HL-60/S4 treated with phorbol 12-myristate 13-acetate at 8.2 ng/mL for 4 days and 3 days (cell line): ENCODE results near the gene IL9.

Experiments
- in situ Hi-C: fragments of 300-500 bp; cut with MboI; formaldehyde crosslinking; loops from 2 replicates; pipeline ENCODE4 v1.15.0; 2022; ENCODE audit warnings: low sequenced_read_pairs

Gene IL9

DNA sequence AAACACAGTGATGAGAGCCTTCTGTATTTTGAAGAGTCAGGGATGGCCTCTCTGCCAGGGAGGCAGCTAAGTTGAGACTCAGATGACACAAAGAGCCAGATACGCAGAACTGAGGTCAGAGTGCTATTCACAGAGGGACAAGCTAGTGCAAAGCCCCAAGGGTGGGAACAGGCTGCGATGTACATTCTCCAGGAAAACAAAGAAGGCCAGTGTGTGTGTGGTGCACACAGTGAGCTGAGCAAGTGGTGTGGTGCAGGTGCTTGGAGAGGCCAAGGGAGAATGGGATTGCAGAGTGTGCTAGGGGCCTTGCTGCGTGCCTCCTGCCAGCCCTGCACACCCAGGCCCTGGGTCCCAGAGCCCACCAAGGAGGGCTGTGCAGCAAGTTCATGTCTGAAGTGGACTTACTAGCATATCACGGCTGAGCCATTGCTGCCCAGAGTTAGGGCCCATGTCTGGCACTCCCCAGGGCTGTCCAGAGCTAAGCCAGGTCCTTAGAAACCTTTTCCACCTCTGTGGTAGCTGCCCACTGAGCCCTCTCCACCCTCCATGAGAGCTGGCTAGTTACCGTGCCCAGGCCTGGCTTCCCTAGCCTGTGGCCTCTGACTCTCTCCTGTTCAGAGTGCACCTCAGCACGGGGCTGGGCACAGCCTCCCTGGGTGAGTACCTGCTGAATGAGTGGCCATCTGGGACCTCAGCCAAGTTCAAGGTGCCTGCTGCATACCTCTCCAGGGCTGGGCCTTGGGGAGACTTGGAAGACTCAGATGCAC is 51.9 kb downstream of the IL9 start:
- in situ Hi-C loops, result no loop called here

DNA sequence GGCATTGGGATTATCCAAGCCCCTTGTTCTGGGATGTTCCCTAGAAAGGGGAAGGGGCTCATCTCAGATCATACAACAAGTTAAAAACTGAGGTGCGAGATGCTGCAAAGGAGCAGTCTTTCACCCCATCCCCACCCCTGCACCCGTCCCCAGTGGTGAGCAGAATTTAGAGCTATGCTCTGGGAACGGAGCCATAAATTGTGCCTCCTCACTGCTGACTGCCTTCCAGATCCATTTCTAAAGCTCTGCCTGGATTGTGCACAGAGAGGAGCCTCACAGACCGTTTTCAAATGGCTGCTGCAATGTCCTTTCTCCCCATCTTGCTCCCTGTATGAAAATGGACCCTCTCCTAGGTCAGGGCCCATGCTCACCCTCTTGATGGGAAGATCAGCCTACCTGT is 52.9 kb downstream of the IL9 start:
- in situ Hi-C loops, result no loop called here
